Keratinocyte (primary cell): Measurements from ENCODE around the gene IL32. TPM values are rescaled to one million over a fixed set of nuclear protein-coding genes. Genes with fewer than 3 reads are reported as not detected.

ENCODE experiments used
- DNase-seq: peaks from one replicate; pipeline ENCODE4 v3.0.0-alpha.2; 2011; ENCODE audit warnings: low read depth, missing footprints, low spot score
- FAIRE-seq: peaks from 2 replicates; lab custom pipeline; 2011; peaks lifted over from hg19 to GRCh38; lab: Jason Lieb, UNC
- H2AFZ ChIP-seq: 2 replicates; pipeline ENCODE4 v1.6.0; 2012; ENCODE audit warnings: low read length, control low read depth, inconsistent platforms; ENCODE audit not compliant: control insufficient read depth
- H3K27ac ChIP-seq: 2 replicates; pipeline ENCODE4 v1.5.1; 2011; ENCODE audit warnings: low read length; ENCODE audit not compliant: control insufficient read depth, insufficient read depth
- H3K27me3 ChIP-seq: 3 replicates; pipeline ENCODE4 v1.6.0; 2011; ENCODE audit warnings: low read length; ENCODE audit not compliant: control insufficient read depth, insufficient read depth; ENCODE audit errors: extremely low read depth
- H3K36me3 ChIP-seq, 2 experiments: 2 replicates in 1 of 2; 3 replicates in 1 of 2; pipeline ENCODE4 v1.5.1; 2011; ENCODE audit warnings: low read length in 2 of 2, mild to moderate bottlenecking in 1 of 2; ENCODE audit not compliant: control insufficient read depth in 2 of 2, insufficient read depth in 2 of 2; ENCODE audit errors: extremely low read depth in 1 of 2
- H3K4me1 ChIP-seq: 3 replicates; pipeline ENCODE4 v1.5.1; 2011; ENCODE audit warnings: low read length; ENCODE audit not compliant: control insufficient read depth, insufficient read depth; ENCODE audit errors: extremely low read depth
- H3K4me2 ChIP-seq: 3 replicates; pipeline ENCODE4 v1.6.0; 2011; ENCODE audit warnings: low read depth, low read length; ENCODE audit not compliant: control insufficient read depth, insufficient read depth; ENCODE audit errors: extremely low read depth
- H3K4me3 ChIP-seq, 3 experiments: fragments of 200-600 bp in 1 of 3; sonication (generic) in 1 of 3; 2 replicates in 2 of 3; 3 replicates in 1 of 3; pipeline ENCODE4 v1.5.1; 2011 to 2016; ENCODE audit warnings: low read length in 3 of 3, mild to moderate bottlenecking in 3 of 3, control low read depth in 2 of 3, inconsistent platforms in 1 of 3, low read depth in 1 of 3, mixed read lengths in 1 of 3, mixed run types in 1 of 3, moderate library complexity in 1 of 3; ENCODE audit not compliant: control insufficient read depth in 2 of 3, insufficient read depth in 2 of 3; ENCODE audit errors: extremely low read depth in 1 of 3
- H3K79me2 ChIP-seq: 2 replicates; pipeline ENCODE4 v1.6.0; 2012; ENCODE audit warnings: low read length; ENCODE audit not compliant: control insufficient read depth, insufficient read depth
- H3K9ac ChIP-seq: 3 replicates; pipeline ENCODE4 v1.6.0; 2011; ENCODE audit warnings: low read length; ENCODE audit not compliant: control insufficient read depth, insufficient read depth; ENCODE audit errors: extremely low read depth
- H3K9me1 ChIP-seq: 3 replicates; pipeline ENCODE4 v1.6.0; 2011; ENCODE audit warnings: low read length; ENCODE audit not compliant: control insufficient read depth, insufficient read depth; ENCODE audit errors: extremely low read depth
- H3K9me3 ChIP-seq: 2 replicates; pipeline ENCODE4 v1.5.1; 2012; ENCODE audit warnings: low read depth, low read length; ENCODE audit not compliant: control insufficient read depth
- H4K20me1 ChIP-seq: 3 replicates; pipeline ENCODE4 v1.6.0; 2011; ENCODE audit warnings: low read length; ENCODE audit not compliant: control insufficient read depth, insufficient read depth; ENCODE audit errors: extremely low read depth
- EZH2 ChIP-seq: IDR thresholded peaks from one replicate; pipeline ENCODE4 v1.6.1; 2012; ENCODE audit warnings: inconsistent platforms, mild to moderate bottlenecking, low read length, moderate library complexity
- dilution Hi-C: fragments of 300-500 bp; cut with MboI; formaldehyde crosslinking; loops from one replicate; pipeline ENCODE4 v1.7.0; 2020; ENCODE audit warnings: low sequenced_read_pairs; ENCODE audit not compliant: extremely low pct_ligation_motif_present
- polyA plus RNA-seq, 5 experiments: library from polyadenylated mRNA; depleted of rRNA in 3 of 5; stranded (reverse) in 3 of 5; stranded (forward) in 1 of 5; unstranded in 1 of 5; fragments of >200 nt; gene quantifications; 1 replicate in 1 of 5; 2 replicates in 3 of 5; 3 replicates in 1 of 5; pipeline versions ENCODE4 v1.2.1 to v1.2.3, GENCODE V29; 2011 to 2012; ENCODE audit warnings: missing spikeins in 2 of 5, low read depth in 1 of 5, low replicate concordance in 1 of 5
- TF ChIP-seq, protein P1 (sequence below), 3 experiments: IDR thresholded peaks in 1 of 3; conservative IDR thresholded peaks in 1 of 3; optimal IDR thresholded peaks in 1 of 3; 2 replicates in 2 of 3; 3 replicates in 1 of 3; pipeline versions ENCODE3 to v1.5.1; 2011; ENCODE audit warnings: low read length in 3 of 3, mild to moderate bottlenecking in 3 of 3, moderate library complexity in 2 of 3, control low read depth in 1 of 3, inconsistent platforms in 1 of 3; ENCODE audit not compliant: insufficient read depth in 2 of 3; ENCODE audit errors: extremely low read depth in 1 of 3

Gene IL32
- polyA plus RNA-seq, 1 donor (not counting 4 experiments of a cell fraction or from before 2014, with no cell fraction given): 0.28 TPM

DNA sequence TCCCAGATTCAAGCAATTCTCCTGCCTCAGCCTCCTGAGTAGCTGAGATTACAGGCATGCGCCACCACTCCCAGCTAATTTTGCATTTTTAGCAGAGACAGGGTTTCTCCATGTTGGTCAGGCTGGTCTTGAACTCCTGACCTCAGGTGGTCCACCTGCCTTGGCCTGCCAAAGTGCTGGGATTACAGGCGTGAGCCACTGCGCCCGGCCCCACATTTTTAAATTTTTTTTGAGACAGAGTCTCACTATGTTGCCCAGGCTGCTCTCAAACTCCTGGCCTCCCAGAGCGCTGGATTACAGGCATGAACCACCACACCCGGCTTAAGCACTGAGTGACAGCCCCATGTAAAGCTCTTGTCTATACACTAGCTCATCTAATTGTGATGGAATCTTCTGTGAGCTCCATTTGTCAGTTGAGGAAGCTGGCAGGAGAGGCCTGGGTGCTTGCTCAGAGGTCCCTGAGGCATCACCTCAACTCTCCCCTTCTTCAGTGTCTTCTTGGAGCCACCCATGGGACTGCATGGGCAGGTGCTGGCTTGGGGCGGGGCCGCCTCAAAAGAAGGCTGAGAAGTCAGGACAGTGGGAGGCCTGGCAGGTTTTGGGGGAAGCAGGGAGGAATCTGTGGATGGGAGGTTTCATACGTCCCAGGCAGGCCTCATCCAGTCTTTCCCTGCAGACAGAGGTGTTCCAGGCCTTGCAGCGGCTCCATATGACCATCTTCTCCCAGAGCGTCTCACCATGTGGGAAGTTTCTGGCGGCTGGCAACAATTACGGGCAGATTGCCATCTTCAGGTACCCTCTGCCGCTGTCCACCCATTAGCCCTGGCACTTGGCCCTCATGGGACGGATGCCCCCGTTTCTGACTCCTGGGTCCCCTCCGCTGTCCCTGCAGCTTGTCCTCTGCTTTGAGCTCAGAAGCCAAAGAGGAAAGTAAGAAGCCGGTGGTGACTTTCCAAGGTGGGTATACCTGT lies 40.1 kb upstream of the IL32 start:
- TF ChIP-seq EZH2: no peak
- TF ChIP-seq, protein P1, sequence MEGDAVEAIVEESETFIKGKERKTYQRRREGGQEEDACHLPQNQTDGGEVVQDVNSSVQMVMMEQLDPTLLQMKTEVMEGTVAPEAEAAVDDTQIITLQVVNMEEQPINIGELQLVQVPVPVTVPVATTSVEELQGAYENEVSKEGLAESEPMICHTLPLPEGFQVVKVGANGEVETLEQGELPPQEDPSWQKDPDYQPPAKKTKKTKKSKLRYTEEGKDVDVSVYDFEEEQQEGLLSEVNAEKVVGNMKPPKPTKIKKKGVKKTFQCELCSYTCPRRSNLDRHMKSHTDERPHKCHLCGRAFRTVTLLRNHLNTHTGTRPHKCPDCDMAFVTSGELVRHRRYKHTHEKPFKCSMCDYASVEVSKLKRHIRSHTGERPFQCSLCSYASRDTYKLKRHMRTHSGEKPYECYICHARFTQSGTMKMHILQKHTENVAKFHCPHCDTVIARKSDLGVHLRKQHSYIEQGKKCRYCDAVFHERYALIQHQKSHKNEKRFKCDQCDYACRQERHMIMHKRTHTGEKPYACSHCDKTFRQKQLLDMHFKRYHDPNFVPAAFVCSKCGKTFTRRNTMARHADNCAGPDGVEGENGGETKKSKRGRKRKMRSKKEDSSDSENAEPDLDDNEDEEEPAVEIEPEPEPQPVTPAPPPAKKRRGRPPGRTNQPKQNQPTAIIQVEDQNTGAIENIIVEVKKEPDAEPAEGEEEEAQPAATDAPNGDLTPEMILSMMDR (optimal IDR thresholded peaks at IDR 0.05 in 1 of 3, IDR thresholded peaks at IDR 0.05 in 1 of 3, conservative IDR thresholded peaks at IDR 0.05 in 1 of 3; ENCODE audit: extremely low read depth in 1 of 3, insufficient read depth in 2 of 3, low read length in 3 of 3): no peak
- Histone ChIP-seq H3K79me2 (no peaks in the 10 kb centered on the region), H3K9ac (no peak overlapping the region), H3K4me1 (peaks cover 24% of the 10 kb centered on the region), H3K4me3 (no peak overlapping the region), H3K9me3 (no peaks in the 10 kb centered on the region), H4K20me1 (no peaks in the 10 kb centered on the region), H3K4me2 (no peak overlapping the region), H3K9me1 (no peaks in the 10 kb centered on the region), H3K36me3 (peaks cover 16 to 28% of the 10 kb centered on the region in 2 experiments), H3K27me3 (peaks cover 14% of the 10 kb centered on the region), H3K27ac (no peak overlapping the region), H2AFZ (no peak overlapping the region)
- no peak for DNase-seq
- dilution Hi-C loops: no loop called here
- FAIRE-seq: no peak

DNA sequence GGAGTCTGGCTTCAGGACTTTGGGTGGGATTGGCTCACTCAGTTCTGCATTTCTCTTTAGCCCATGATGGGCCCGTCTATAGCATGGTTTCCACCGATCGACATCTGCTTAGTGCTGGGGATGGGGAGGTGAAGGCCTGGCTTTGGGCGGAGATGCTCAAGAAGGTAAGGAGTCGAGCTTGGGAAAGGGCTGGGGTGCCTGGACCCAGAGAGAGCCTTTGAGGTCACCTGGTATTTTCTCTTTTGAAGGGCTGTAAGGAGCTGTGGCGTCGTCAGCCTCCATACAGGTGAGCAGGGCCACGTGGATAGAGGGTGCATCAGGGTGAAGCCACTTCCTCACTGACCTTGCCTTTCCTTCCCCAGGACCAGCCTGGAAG lies 39.4 kb upstream of the IL32 start:
- Histone ChIP-seq H4K20me1 (no peaks in the 10 kb centered on the region), H3K79me2 (no peaks in the 10 kb centered on the region), H3K9ac (no peak overlapping the region), H3K4me3 (no peak overlapping the region), H3K4me2 (no peak overlapping the region), H3K36me3 (peaks cover 16 to 28% of the 10 kb centered on the region in 2 experiments), H2AFZ (no peak overlapping the region), H3K4me1 (peaks cover 24% of the 10 kb centered on the region), H3K9me1 (no peaks in the 10 kb centered on the region), H3K27me3 (peaks cover 19% of the 10 kb centered on the region), H3K27ac (no peak overlapping the region), H3K9me3 (no peaks in the 10 kb centered on the region)
- DNase-seq (no peak), FAIRE-seq (no peak)
- TF ChIP-seq, protein P1 (optimal IDR thresholded peaks at IDR 0.05 in 1 of 3, IDR thresholded peaks at IDR 0.05 in 1 of 3, conservative IDR thresholded peaks at IDR 0.05 in 1 of 3; ENCODE audit: extremely low read depth in 1 of 3, insufficient read depth in 2 of 3, low read length in 3 of 3): no peak
- TF ChIP-seq EZH2: no peak
- dilution Hi-C loops: no loop called here
